GM10266 (cell line): ENCODE data around the gene PBX3.

ENCODE experiments used
- DNase-seq: peaks from one replicate; pipeline ENCODE4 v3.0.0; 2012; ENCODE audit errors: extremely low spot score
- TF ChIP-seq, protein P1 (sequence below): IDR thresholded peaks from 2 replicates; pipeline ENCODE4 v1.5.1; 2012; ENCODE audit warnings: mild to moderate bottlenecking, low read depth; ENCODE audit not compliant: control insufficient read depth, insufficient read depth; ENCODE audit errors: missing control alignments

PBX3 gene

GRCh38 chr9:125926936-125927335, 179.8 kb downstream of the PBX3 start:
- no peak for DNase-seq
- TF ChIP-seq, protein P1, sequence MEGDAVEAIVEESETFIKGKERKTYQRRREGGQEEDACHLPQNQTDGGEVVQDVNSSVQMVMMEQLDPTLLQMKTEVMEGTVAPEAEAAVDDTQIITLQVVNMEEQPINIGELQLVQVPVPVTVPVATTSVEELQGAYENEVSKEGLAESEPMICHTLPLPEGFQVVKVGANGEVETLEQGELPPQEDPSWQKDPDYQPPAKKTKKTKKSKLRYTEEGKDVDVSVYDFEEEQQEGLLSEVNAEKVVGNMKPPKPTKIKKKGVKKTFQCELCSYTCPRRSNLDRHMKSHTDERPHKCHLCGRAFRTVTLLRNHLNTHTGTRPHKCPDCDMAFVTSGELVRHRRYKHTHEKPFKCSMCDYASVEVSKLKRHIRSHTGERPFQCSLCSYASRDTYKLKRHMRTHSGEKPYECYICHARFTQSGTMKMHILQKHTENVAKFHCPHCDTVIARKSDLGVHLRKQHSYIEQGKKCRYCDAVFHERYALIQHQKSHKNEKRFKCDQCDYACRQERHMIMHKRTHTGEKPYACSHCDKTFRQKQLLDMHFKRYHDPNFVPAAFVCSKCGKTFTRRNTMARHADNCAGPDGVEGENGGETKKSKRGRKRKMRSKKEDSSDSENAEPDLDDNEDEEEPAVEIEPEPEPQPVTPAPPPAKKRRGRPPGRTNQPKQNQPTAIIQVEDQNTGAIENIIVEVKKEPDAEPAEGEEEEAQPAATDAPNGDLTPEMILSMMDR: no peak

GRCh38 chr9:125929846-125930245, 182.7 kb downstream of the PBX3 start:
- TF ChIP-seq, protein P1: no peak
- DNase-seq: no peak

DNA sequence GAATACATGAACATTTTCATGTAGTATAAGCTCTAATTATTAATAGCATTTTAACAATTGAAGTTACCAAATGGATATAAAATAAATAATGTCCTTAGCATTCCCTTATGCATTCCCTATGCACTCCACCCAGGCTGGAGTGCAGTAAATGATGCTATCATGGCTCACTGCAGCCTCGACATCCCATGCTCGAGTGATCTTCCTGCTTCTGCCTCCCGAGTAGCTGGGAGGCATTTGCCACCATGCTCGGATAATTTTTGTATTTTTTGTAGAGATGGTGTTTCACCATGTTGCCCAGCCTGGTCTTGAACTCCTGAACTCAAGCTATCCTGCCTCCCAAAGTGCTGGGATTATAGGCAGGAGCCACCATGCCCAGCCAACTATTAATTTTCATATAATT, 184.0 kb downstream of the PBX3 start:
- DNase-seq: no peak
- TF ChIP-seq, protein P1: no peak

GRCh38 chr9:125932012-125932411, 184.8 kb downstream of the PBX3 start:
- DNase-seq: no peak
- TF ChIP-seq, protein P1: no peak

DNA sequence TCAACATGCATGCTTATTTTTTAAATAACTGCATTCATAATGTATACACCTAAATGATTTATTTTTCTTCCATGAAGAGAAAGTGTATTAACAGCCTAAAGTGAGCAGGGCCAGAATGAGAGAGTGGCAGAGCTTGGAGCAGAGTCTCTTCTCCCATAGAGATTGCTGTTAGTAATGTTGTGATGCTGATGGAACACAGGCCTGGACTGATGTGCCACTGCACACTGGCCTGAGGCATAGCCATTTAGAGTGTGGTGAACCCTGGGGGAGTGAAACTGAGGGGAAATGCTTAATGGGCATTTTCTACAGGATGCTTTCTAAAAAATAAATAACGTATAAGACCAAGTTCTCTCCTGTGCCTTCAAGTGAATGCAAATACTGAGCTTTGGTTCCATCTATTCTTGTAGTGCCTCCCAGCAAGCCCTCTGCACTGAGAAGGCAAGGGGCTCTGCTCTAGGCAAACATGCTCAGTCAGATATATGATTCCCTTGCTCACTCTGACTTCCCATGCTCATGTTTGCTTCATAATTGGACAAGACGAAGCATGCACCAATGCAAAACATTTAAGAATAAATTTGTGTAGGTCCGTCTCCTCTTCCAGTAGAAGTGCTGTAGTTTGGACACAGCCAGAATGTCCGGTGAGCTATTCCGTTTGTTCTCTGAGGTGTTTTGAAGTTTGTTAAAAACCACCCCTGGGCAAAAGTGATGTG, 185.7 kb downstream of the PBX3 start:
- TF ChIP-seq, protein P1: no peak
- no peak for DNase-seq

GRCh38 chr9:125942125-125942524, 195.0 kb downstream of the PBX3 start:
- no peak for DNase-seq
- TF ChIP-seq, protein P1: no peak

GRCh38 chr9:125943831-125944230, 196.7 kb downstream of the PBX3 start:
- TF ChIP-seq, protein P1: no peak
- no peak for DNase-seq
